PC-9 (cell line): ENCODE data around the gene HSPBP1. TPM values are rescaled to one million over a fixed set of nuclear protein-coding genes. Genes with fewer than 3 reads are reported as not detected.

Source experiments
- BruUV-seq: library from RNA; stranded (reverse); fragments of 400-500 nt; replicated peaks from 2 replicates; lab custom pipeline; 2021; lab: Mats Ljungman, UMichigan
- CTCF ChIA-PET: fragments of 300-600 bp; sonication (Branson Sonifier 250); formaldehyde crosslinking; loops from one replicate; lab custom pipeline; 2022; ENCODE audit warnings: antibody characterized with exemption; lab: Charles Lee
- POLR2A ChIA-PET: fragments of 300-600 bp; sonication (Branson Sonifier 250); formaldehyde crosslinking; loops from one replicate; lab custom pipeline; 2022; ENCODE audit warnings: antibody characterized with exemption; ENCODE audit not compliant: unreplicated experiment; lab: Charles Lee
- DNase-seq, 2 experiments: peaks; one replicate each; pipeline versions ENCODE4 v3.0.0 to v3.0.0-alpha.2; 2015 to 2022; ENCODE audit warnings: mixed read lengths in 1 of 2
- H2AFZ ChIP-seq: fragments of 200-600 bp; sonication (generic); 2 replicates; pipeline ENCODE4 v1.8.1; 2017; ENCODE audit warnings: antibody characterized with exemption
- H3F3A ChIP-seq: fragments of 200-600 bp; sonication (generic); 2 replicates; pipeline ENCODE4 v1.8.1; 2017; ENCODE audit warnings: antibody characterized with exemption, mild to moderate bottlenecking, low read depth; ENCODE audit not compliant: insufficient read depth
- H3K27ac ChIP-seq: fragments of 200-600 bp; sonication (generic); 2 replicates; pipeline ENCODE4 v1.6.1; 2016; ENCODE audit warnings: mixed run types
- H3K27me3 ChIP-seq: fragments of 200-600 bp; sonication (generic); 2 replicates; pipeline ENCODE4 v1.6.1; 2016; ENCODE audit warnings: low read depth, mixed run types; ENCODE audit not compliant: insufficient read depth
- H3K36me3 ChIP-seq: fragments of 200-600 bp; sonication (generic); 2 replicates; pipeline ENCODE4 v1.6.1; 2016; ENCODE audit warnings: low read depth, mixed run types
- H3K4me1 ChIP-seq: fragments of 200-600 bp; sonication (generic); replicated peaks from 2 replicates; pipeline ENCODE4 v1.6.1; 2016; ENCODE audit warnings: mixed run types; ENCODE audit not compliant: insufficient read depth
- H3K4me2 ChIP-seq: fragments of 200-600 bp; sonication (generic); 2 replicates; pipeline ENCODE4 v1.6.1; 2017; ENCODE audit warnings: mixed run types
- H3K4me3 ChIP-seq: fragments of 200-600 bp; sonication (generic); 2 replicates; pipeline ENCODE4 v1.6.1; 2016; ENCODE audit warnings: mixed run types
- H3K79me2 ChIP-seq: fragments of 200-600 bp; sonication (generic); 2 replicates; pipeline ENCODE4 v1.6.1; 2017; ENCODE audit warnings: low read depth, mixed run types
- H3K9me2 ChIP-seq: fragments of 200-600 bp; sonication (generic); 2 replicates; pipeline ENCODE4 v1.8.1; 2017; ENCODE audit warnings: mild to moderate bottlenecking; ENCODE audit not compliant: insufficient read depth
- H3K9me3 ChIP-seq: fragments of 200-600 bp; sonication (generic); 2 replicates; pipeline ENCODE4 v1.8.1; 2016; ENCODE audit warnings: low read depth; ENCODE audit not compliant: insufficient read depth
- H4K20me1 ChIP-seq: fragments of 200-600 bp; sonication (generic); 2 replicates; pipeline ENCODE4 v1.8.1; 2017; ENCODE audit not compliant: insufficient read depth
- EZH2 ChIP-seq: fragments of 200-600 bp; sonication (generic); IDR thresholded peaks from 2 replicates; pipeline ENCODE4 v1.8.0; 2017; ENCODE audit warnings: antibody characterized with exemption, low read depth
- intact Hi-C: fragments of 100-400 bp; cut with micrococcal nuclease; formaldehyde crosslinking; loops from one replicate; pipeline ENCODE4 v1.10.0; 2022; ENCODE audit not compliant: unreplicated experiment
- microRNA-seq: library from miRNA; unstranded; fragments of <30 nt; microRNA quantifications from one replicate; pipeline ENCODE4 v1.2.0, GENCODE V29; 2021; ENCODE audit warnings: borderline number of aligned reads, borderline replicate concordance
- total RNA-seq: library from RNA; stranded (reverse); gene quantifications from 2 replicates; pipeline ENCODE4 v1.2.3, GENCODE V29; 2021
- TF ChIP-seq, protein P1 (sequence below): fragments of 200-600 bp; sonication (generic); conservative IDR thresholded peaks from 2 replicates; pipeline ENCODE4 v1.6.1; 2017; ENCODE audit warnings: mixed run types, antibody characterized with exemption, mild to moderate bottlenecking, moderate library complexity

HSPBP1 gene
- total RNA-seq, 1 experiment from 2014 or later, result 66.2 TPM

GRCh38 chr19:55213547-55213946 is 66.4 kb downstream of the HSPBP1 start:
- H2AFZ ChIP-seq, result no peak overlapping the region
- CTCF ChIA-PET, result no interaction called here
- H3K9me3 ChIP-seq, result peaks cover 16% of the 10 kb centered on the region; the same call in 1 of the 2 replicates
- H3K4me1 ChIP-seq, result peaks cover 39% of the 10 kb centered on the region
- no peaks in the 10 kb centered on the region for H3K79me2 ChIP-seq
- intact Hi-C loops, result no loop called here
- no peaks in the 10 kb centered on the region for H3K27me3 ChIP-seq
- no peaks in the 10 kb centered on the region for H3K36me3 ChIP-seq
- H3F3A ChIP-seq, result peaks cover 48% of the 10 kb centered on the region
- H4K20me1 ChIP-seq, result no peaks in the 10 kb centered on the region
- H3K9me2 ChIP-seq, result no peaks in the 10 kb centered on the region
- TF ChIP-seq, protein P1, sequence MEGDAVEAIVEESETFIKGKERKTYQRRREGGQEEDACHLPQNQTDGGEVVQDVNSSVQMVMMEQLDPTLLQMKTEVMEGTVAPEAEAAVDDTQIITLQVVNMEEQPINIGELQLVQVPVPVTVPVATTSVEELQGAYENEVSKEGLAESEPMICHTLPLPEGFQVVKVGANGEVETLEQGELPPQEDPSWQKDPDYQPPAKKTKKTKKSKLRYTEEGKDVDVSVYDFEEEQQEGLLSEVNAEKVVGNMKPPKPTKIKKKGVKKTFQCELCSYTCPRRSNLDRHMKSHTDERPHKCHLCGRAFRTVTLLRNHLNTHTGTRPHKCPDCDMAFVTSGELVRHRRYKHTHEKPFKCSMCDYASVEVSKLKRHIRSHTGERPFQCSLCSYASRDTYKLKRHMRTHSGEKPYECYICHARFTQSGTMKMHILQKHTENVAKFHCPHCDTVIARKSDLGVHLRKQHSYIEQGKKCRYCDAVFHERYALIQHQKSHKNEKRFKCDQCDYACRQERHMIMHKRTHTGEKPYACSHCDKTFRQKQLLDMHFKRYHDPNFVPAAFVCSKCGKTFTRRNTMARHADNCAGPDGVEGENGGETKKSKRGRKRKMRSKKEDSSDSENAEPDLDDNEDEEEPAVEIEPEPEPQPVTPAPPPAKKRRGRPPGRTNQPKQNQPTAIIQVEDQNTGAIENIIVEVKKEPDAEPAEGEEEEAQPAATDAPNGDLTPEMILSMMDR, result no peak
- no peak for TF ChIP-seq EZH2
- BruUV-seq, result no TSS peak
- POLR2A ChIA-PET, result no interaction called here
- H3K27ac ChIP-seq, result no peak overlapping the region
- DNase-seq, result no peak
- H3K4me3 ChIP-seq, result no peak overlapping the region
- no peak overlapping the region for H3K4me2 ChIP-seq

- peaks cover 42% of the 10 kb centered on the region for H3F3A ChIP-seq
- H3K27ac ChIP-seq, result no peak overlapping the region
- H3K36me3 ChIP-seq, result no peaks in the 10 kb centered on the region
- ChIA-PET CTCF (no interaction called here), POLR2A (interaction anchor here (0.6 kb wide), 1 partner anchor 14 kb away, joined by 3 read pairs; no protein-coding TSS in a partner anchor)
- no peak for TF ChIP-seq EZH2
- TF ChIP-seq, protein P1, result peak; percentile 57
- no peak for DNase-seq
- no peak overlapping the region for H3K4me2 ChIP-seq
- no peak overlapping the region for H2AFZ ChIP-seq
- no peaks in the 10 kb centered on the region for H3K9me2 ChIP-seq
- BruUV-seq, result no TSS peak
- H3K4me3 ChIP-seq, result no peak overlapping the region
- H4K20me1 ChIP-seq, result no peaks in the 10 kb centered on the region
- no peaks in the 10 kb centered on the region for H3K27me3 ChIP-seq
- intact Hi-C loops, result no loop called here
- H3K9me3 ChIP-seq, result peaks cover 16% of the 10 kb centered on the region; the same call in 1 of the 2 replicates
- H3K79me2 ChIP-seq, result no peaks in the 10 kb centered on the region
- H3K4me1 ChIP-seq, result peaks cover 36% of the 10 kb centered on the region
These were observed 67.5 kb downstream of the HSPBP1 start for GRCh38 chr19:55212447-55212846.

Small RNAs within 50 kb of the gene (microRNA-seq; reads per million reads assigned to microRNA genes)
- gene MIR6802 (not detected), gene MIR6803 (6.7 reads per million, percentile 4 among the genes with 10 or more reads in this experiment), gene MIR6804 (3.4 reads per million)

Other genes starting within 250 kb of the HSPBP1 start
- 0.76 and 1.3 TPM in 2 replicates for gene GP6, start 241.8 kb downstream of the HSPBP1 start, total RNA-seq
- gene RDH13, start 217.0 kb downstream of the HSPBP1 start, total RNA-seq, result 39.8 and 42.1 TPM in 2 replicates
- 111 and 162 TPM in 2 replicates for gene EPS8L1, start 204.2 kb downstream of the HSPBP1 start, total RNA-seq
- 110 and 114 TPM in 2 replicates for gene PPP1R12C, start 162.5 kb downstream of the HSPBP1 start, total RNA-seq
- gene TNNT1, start 130.9 kb downstream of the HSPBP1 start, total RNA-seq, result 228 and 266 TPM in 2 replicates
- gene TNNI3, start 122.4 kb downstream of the HSPBP1 start, total RNA-seq, result 13.7 and 18.2 TPM in 2 replicates
- 51.8 and 76.6 TPM in 2 replicates for gene DNAAF3, start 113.5 kb downstream of the HSPBP1 start, total RNA-seq
- 1.3 and 2.8 TPM in 2 replicates for gene SYT5, start 99.8 kb downstream of the HSPBP1 start, total RNA-seq
- 11.7 and 21.4 TPM in 2 replicates for gene PTPRH, start 70.6 kb downstream of the HSPBP1 start, total RNA-seq
- 18.1 and 18.4 TPM in 2 replicates for gene TMEM86B, start 51.3 kb downstream of the HSPBP1 start, total RNA-seq
- gene PPP6R1, start 21.1 kb downstream of the HSPBP1 start, total RNA-seq, result 136 and 159 TPM in 2 replicates
- 6.5 and 14.4 TPM in 2 replicates for gene BRSK1, start 3.9 kb upstream of the HSPBP1 start, total RNA-seq
- gene TMEM150B, start 45.2 kb upstream of the HSPBP1 start, total RNA-seq, result not detected in 2 replicates
- 71.6 and 80.7 TPM in 2 replicates for gene KMT5C, start 59.8 kb upstream of the HSPBP1 start, total RNA-seq
- 3.3 and 3.7 TPM in 2 replicates for gene COX6B2, start 74.6 kb upstream of the HSPBP1 start, total RNA-seq
- 0.11 TPM in 1 of 2 replicates, not detected in the other for gene GARIN5B, start 83.2 kb upstream of the HSPBP1 start, total RNA-seq
- 4.1 and 6.6 TPM in 2 replicates for gene IL11, start 90.4 kb upstream of the HSPBP1 start, total RNA-seq
- not detected in 2 replicates for gene TMEM190, start 96.7 kb upstream of the HSPBP1 start, total RNA-seq
- gene TMEM238, start 104.2 kb upstream of the HSPBP1 start, total RNA-seq, result 40.4 and 94.5 TPM in 2 replicates
- 2,433 and 2,547 TPM in 2 replicates for gene RPL28, start 105.8 kb upstream of the HSPBP1 start, total RNA-seq
- 359 and 395 TPM in 2 replicates for gene UBE2S, start 127.7 kb upstream of the HSPBP1 start, total RNA-seq
- gene SHISA7, start 163.2 kb upstream of the HSPBP1 start, total RNA-seq, result not detected in 2 replicates
- gene ISOC2, start 181.5 kb upstream of the HSPBP1 start, total RNA-seq, result 92.4 and 113 TPM in 2 replicates
- gene C19orf85, start 184.6 kb upstream of the HSPBP1 start, total RNA-seq, result 0.73 and 0.74 TPM in 2 replicates
- gene ZNF628, start 196.5 kb upstream of the HSPBP1 start, total RNA-seq, result 17.7 and 19.3 TPM in 2 replicates
- 61.6 and 103 TPM in 2 replicates for gene NAT14, start 205.1 kb upstream of the HSPBP1 start, total RNA-seq
- 3.9 and 4.8 TPM in 2 replicates for gene SSC5D, start 208.3 kb upstream of the HSPBP1 start, total RNA-seq